K562 (cell line): ENCODE measurements around the gene KCNN4. TPM values are rescaled to one million over a fixed set of nuclear protein-coding genes. Genes with fewer than 3 reads are reported as not detected.

Experiments used
- ATAC-seq: fragments of 200-7000 bp; cut with Tn5 transposase; 3 replicates; pipeline ENCODE4 v1.9.1; 2020; ENCODE audit warnings: moderate library complexity
- BruUV-seq: library from RNA; stranded (reverse); fragments of 400-500 nt; replicated peaks from 2 replicates; lab custom pipeline; 2021; lab: Mats Ljungman, UMichigan
- CTCF ChIA-PET: fragments of 300-600 bp; formaldehyde crosslinking; extraction: SDS; loops from one replicate; lab custom pipeline; 2021; ENCODE audit warnings: low intra/inter-chr PET ratio; lab: Yijun Ruan, JAX
- POLR2A ChIA-PET: fragments of 300-600, 350-650 bp; sonication (Branson Sonifier 250); formaldehyde crosslinking; extraction: SDS; loops from one replicate; lab custom pipeline; 2021; ENCODE audit warnings: antibody characterized with exemption, inconsistent platforms; lab: Yijun Ruan, JAX
- DNase-seq, 4 experiments: peaks; one replicate each; pipeline versions ENCODE4 v3.0.0 to v3.0.0-alpha.2; 2011 to 2018; ENCODE audit warnings: low spot score in 3 of 4, mixed read lengths in 3 of 4; ENCODE audit errors: extremely low read depth in 1 of 4
- FAIRE-seq: peaks from 2 replicates; lab custom pipeline; 2011; peaks lifted over from hg19 to GRCh38; lab: Jason Lieb, UNC
- H2AFZ ChIP-seq: 2 replicates; pipeline ENCODE4 v1.6.0; 2011; ENCODE audit warnings: low read depth, low read length, control low read depth, inconsistent platforms
- H3K27ac ChIP-seq: fragments of 200-600 bp; 3 replicates; pipeline ENCODE4 v1.8.0; 2011; ENCODE audit warnings: low read depth, mild to moderate bottlenecking, control low read depth, inconsistent platforms, low read length, moderate library complexity, mixed read lengths; ENCODE audit errors: extremely low read depth
- H3K27me3 ChIP-seq, 2 experiments: fragments of 300-600 bp in 1 of 2; 2 replicates in 1 of 2; 3 replicates in 1 of 2; pipeline versions ENCODE4 v1.6.0 to v1.8.0; 2011; ENCODE audit warnings: inconsistent platforms in 2 of 2, low read length in 2 of 2, mild to moderate bottlenecking in 1 of 2, mixed read lengths in 1 of 2, moderate library complexity in 1 of 2; ENCODE audit not compliant: control insufficient read depth in 2 of 2, insufficient read depth in 2 of 2
- H3K36me3 ChIP-seq: fragments of 300-600 bp; 3 replicates; pipeline ENCODE4 v1.8.0; 2011; ENCODE audit warnings: mild to moderate bottlenecking, low read length, inconsistent platforms; ENCODE audit not compliant: control insufficient read depth, insufficient read depth
- H3K4me1 ChIP-seq, 2 experiments: fragments of 200-600 bp in 1 of 2; replicated peaks in 1 of 2; 2 replicates in 1 of 2; 3 replicates in 1 of 2; pipeline versions ENCODE4 v1.5.1 to v1.8.0; 2011; ENCODE audit warnings: inconsistent platforms in 2 of 2, low read length in 2 of 2, mild to moderate bottlenecking in 1 of 2, mixed read lengths in 1 of 2, moderate library complexity in 1 of 2; ENCODE audit not compliant: control insufficient read depth in 2 of 2, insufficient read depth in 2 of 2
- H3K4me2 ChIP-seq: 2 replicates; pipeline ENCODE4 v1.6.1; 2011; ENCODE audit warnings: low read length, control low read depth, inconsistent platforms, mixed read lengths; ENCODE audit not compliant: insufficient read depth
- H3K4me3 ChIP-seq: fragments of 200-600 bp; sonication (generic), shearing (Covaris generic); 2 replicates; pipeline ENCODE4 v1.5.1; 2016; ENCODE audit warnings: control low read depth, inconsistent platforms
- H3K79me2 ChIP-seq: fragments of 200-600 bp; 3 replicates; pipeline ENCODE4 v1.8.0; 2011; ENCODE audit warnings: low read length, inconsistent platforms; ENCODE audit not compliant: control insufficient read depth, insufficient read depth
- H3K9ac ChIP-seq, 2 experiments: 2 replicates each; pipeline versions ENCODE4 v1.6.0 to v1.6.1; 2011; ENCODE audit warnings: low read depth in 2 of 2, low read length in 2 of 2, control low read depth in 1 of 2, inconsistent platforms in 1 of 2, mild to moderate bottlenecking in 1 of 2, mixed read lengths in 1 of 2; ENCODE audit not compliant: insufficient read depth in 1 of 2
- H3K9me1 ChIP-seq: one replicate; pipeline ENCODE4 v1.6.0; 2011; ENCODE audit warnings: inconsistent platforms, mild to moderate bottlenecking, low read length, moderate library complexity; ENCODE audit not compliant: control insufficient read depth, insufficient read depth
- H3K9me3 ChIP-seq: replicated peaks from 2 replicates; pipeline ENCODE4 v1.5.1; 2011; ENCODE audit warnings: low read depth, low read length, inconsistent platforms; ENCODE audit not compliant: control insufficient read depth, insufficient read depth
- H4K20me1 ChIP-seq: replicated peaks from 2 replicates; pipeline ENCODE4 v1.6.1; 2011; ENCODE audit warnings: low read length, inconsistent platforms, mixed read lengths; ENCODE audit not compliant: control insufficient read depth, insufficient read depth
- ATF1 ChIP-seq, 2 experiments: fragments of 450-650 bp in 1 of 2; IDR thresholded peaks; 2 replicates each; pipeline ENCODE4 v1.6.1; 2016; ENCODE audit warnings: missing compliant biosample characterization in 1 of 2, missing genetic modification characterization in 1 of 2
- ELF2 ChIP-seq: fragments of 250-450 bp; sonication (Bioruptor Pico); IDR thresholded peaks from 2 replicates; pipeline ENCODE4 v1.5.0; 2021; ENCODE audit warnings: mild to moderate bottlenecking
- FOXA3 ChIP-seq, 2 experiments: fragments of 450-650 bp in 1 of 2; sonication (generic) in 1 of 2; formaldehyde crosslinking; IDR thresholded peaks in 1 of 2; conservative IDR thresholded peaks in 1 of 2; 2 replicates each; pipeline versions ENCODE4 v1.4.0 to v1.8.0; 2020 to 2022; ENCODE audit warnings: mild to moderate bottlenecking in 2 of 2, missing genetic modification reagents in 1 of 2
- ID3 ChIP-seq, 2 experiments: fragments of 250-450 bp in 1 of 2; fragments of 450-650 bp in 1 of 2; sonication (Bioruptor Pico) in 1 of 2; IDR thresholded peaks; 2 replicates each; pipeline versions ENCODE4 v1.6.1 to v1.8.0; 2016 to 2021; ENCODE audit warnings: mild to moderate bottlenecking in 2 of 2, moderate library complexity in 2 of 2, missing compliant biosample characterization in 1 of 2, missing genetic modification characterization in 1 of 2
- POLR3G ChIP-seq: IDR thresholded peaks from 2 replicates; pipeline ENCODE4 v1.6.1; 2011; ENCODE audit not compliant: insufficient read length, insufficient replicate concordance; ENCODE audit errors: extremely low read depth
- PTBP1 ChIP-seq: fragments of 200-400 bp; formaldehyde crosslinking; IDR thresholded peaks from 2 replicates; pipeline ENCODE4 v1.6.1; 2017; ENCODE audit warnings: low read depth, low read length
- ZNF583 ChIP-seq: fragments of 250-450 bp; sonication (Bioruptor Pico); IDR thresholded peaks from 2 replicates; pipeline ENCODE4 v1.4.0; 2020
- WGBS: fragments of 100-300 bp; shearing (Covaris generic); methylation state at CpG from one replicate; pipeline ENCODE4 v1.1.6; 2016; ENCODE audit warnings: low coverage, mixed read lengths; ENCODE audit not compliant: insufficient coverage; ENCODE audit errors: missing lambda C conversion rate; 5-methylcytosine and 5-hydroxymethylcytosine counted together
- in situ Hi-C: fragments of 300-500 bp; cut with MboI; formaldehyde crosslinking; loops from 4 replicates; pipeline ENCODE4 v1.15.0; 2018; ENCODE audit warnings: inconsistent platforms, mixed read lengths
- intact Hi-C: fragments of 100-400 bp; cut with micrococcal nuclease; formaldehyde crosslinking; loops from 2 replicates; pipeline ENCODE4 v1.14.2; 2022
- polyA plus RNA-seq, 8 experiments: library from polyadenylated mRNA; depleted of rRNA in 4 of 8; stranded (reverse) in 5 of 8; unstranded in 3 of 8; fragments of >200 nt; fragmentation: Nextera tagmentation in 2 of 8; fragmentation: Illumina TruSeq in 1 of 8; extraction: Ambion mirVana in 2 of 8; extraction: Trizol in 1 of 8; gene quantifications; 2 replicates each; pipeline versions ENCODE4 v1.2.1 to v1.2.3, GENCODE V29; 2011 to 2014; ENCODE audit warnings: inconsistent platforms in 1 of 8, missing spikeins in 1 of 8
- total RNA-seq, 7 experiments: library from RNA; depleted of rRNA in 6 of 7; stranded (reverse); fragments of >200 nt in 6 of 7; fragmentation: Illumina TruSeq in 2 of 7; extraction: Trizol in 2 of 7; gene quantifications; 2 replicates each; pipeline versions ENCODE4 v1.2.1 to v1.2.3, GENCODE V29; 2011 to 2021; ENCODE audit warnings: low replicate concordance in 1 of 7

KCNN4 gene
- total and polyA plus RNA-seq, 9 of the 15 experiments (the other 6 are each of a cell fraction or from before 2014, with no cell fraction given) = 0.53 to 37.7 (median 25.9) TPM

GRCh38 chr19:43721469-43722048, 59.2 kb downstream of the KCNN4 start:
- Histone ChIP-seq H3K4me3 (no peak overlapping the region), H3K4me2 (no peak overlapping the region), H3K27me3 (peaks cover 26 to 32% of the 10 kb centered on the region in 2 experiments; a peak in 4 of 5 replicates), H3K9me3 (no peaks in the 10 kb centered on the region), H3K36me3 (no peaks in the 10 kb centered on the region), H3K9me1 (no peaks in the 10 kb centered on the region), H3K79me2 (no peaks in the 10 kb centered on the region), H3K9ac (no peak overlapping the region), H3K4me1 (peaks cover 0 to 18% of the 10 kb centered on the region in 2 experiments; a peak in 2 of 5 replicates), H2AFZ (no peak overlapping the region), H4K20me1 (no peaks in the 10 kb centered on the region), H3K27ac (no peak overlapping the region)
- DNase-seq (no peak), ATAC-seq (no peak), FAIRE-seq (no peak)
- intact Hi-C loops (loop anchor here (2.0 kb wide), 1 partner anchor 53 kb away; no protein-coding TSS in a partner anchor), in situ Hi-C loops (no loop called here)
- POLR2A ChIA-PET = interaction anchor here (0.7 to 0.9 kb wide), 3 partner anchors 18 to 39 kb away, joined by 3 to 4 read pairs (median 3); no protein-coding TSS in a partner anchor
- 31% methylated on average over 4 of the region's 5 CpGs for WGBS
- BruUV-seq = no TSS peak
- CTCF ChIA-PET = no interaction called here
- TF ChIP-seq ATF1 (CRISPR knock-in tag; IDR thresholded peaks at IDR 0.05) (no peak), ATF1 (tag; IDR thresholded peaks at IDR 0.05) (no peak), ELF2 (CRISPR knock-in tag) (no peak), ID3 (CRISPR knock-in tag; IDR thresholded peaks at IDR 0.05) (no peak), ID3 (tag; IDR thresholded peaks at IDR 0.05) (no peak), PTBP1 (no peak), FOXA3 (CRISPR knock-in tag; conservative IDR thresholded peaks at IDR 0.05 in 1 of 2, IDR thresholded peaks at IDR 0.05 in 1 of 2) (no peak), POLR3G (no peak), ZNF583 (CRISPR knock-in tag) (no peak)
